NCI-H1105 (cell line): ENCODE data around the gene PDZRN4.
"Not testable (repeated sequence)": the region's sequence is repeated elsewhere in the genome, so short reads cannot be mapped to it uniquely, and the experiment has no call there.

Experiments used
- DNase-seq: peaks from one replicate; lab custom pipeline; 2025; lab: John Stamatoyannopoulos, UW

The PDZRN4 gene

GRCh38 chr12:41213648-41214047, 25.5 kb downstream of the PDZRN4 start:
- DNase-seq = no peak

DNA sequence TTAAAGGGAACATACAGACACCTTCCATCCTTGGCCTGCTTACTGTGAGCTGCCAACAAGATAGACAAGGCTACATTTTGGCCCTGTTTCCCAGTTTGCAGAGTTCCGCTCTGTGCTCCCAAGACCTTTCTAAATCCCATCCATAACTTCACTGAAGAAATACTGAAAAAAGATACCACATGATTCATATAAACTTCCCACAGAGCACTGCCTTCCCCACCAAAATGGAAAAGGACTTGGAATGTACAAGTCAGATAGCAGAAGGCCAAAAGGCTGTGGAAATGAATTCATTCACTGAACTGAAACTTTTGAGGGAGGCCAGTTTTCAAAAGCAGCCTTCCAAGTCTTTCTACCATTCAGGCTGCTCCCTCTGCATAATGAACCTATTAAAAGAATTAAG, 29.6 kb downstream of the PDZRN4 start:
- no peak for DNase-seq

- no peak for DNase-seq
Measured at GRCh38 chr12:41220931-41221330, 32.8 kb downstream of the PDZRN4 start.

DNA sequence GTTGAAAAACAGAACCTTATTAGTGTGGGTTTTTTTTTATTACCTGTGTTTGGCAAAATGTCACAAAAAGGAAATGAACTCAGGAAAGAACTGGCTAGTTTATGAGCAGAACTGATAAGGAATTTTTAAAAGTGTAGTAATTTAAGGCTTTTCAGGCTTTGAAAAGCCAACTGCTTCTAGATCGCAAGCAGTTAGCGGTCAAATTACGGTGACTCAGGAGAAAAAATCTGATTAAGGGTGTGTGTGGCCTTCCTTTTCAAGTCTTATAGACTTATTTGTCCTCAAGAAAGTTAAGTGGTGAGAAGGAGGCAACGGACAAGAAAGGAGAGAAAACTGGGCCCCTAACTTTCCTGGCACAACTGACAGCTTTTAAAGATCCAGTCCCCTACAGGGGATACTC, 33.4 kb downstream of the PDZRN4 start:
- no peak for DNase-seq

DNA sequence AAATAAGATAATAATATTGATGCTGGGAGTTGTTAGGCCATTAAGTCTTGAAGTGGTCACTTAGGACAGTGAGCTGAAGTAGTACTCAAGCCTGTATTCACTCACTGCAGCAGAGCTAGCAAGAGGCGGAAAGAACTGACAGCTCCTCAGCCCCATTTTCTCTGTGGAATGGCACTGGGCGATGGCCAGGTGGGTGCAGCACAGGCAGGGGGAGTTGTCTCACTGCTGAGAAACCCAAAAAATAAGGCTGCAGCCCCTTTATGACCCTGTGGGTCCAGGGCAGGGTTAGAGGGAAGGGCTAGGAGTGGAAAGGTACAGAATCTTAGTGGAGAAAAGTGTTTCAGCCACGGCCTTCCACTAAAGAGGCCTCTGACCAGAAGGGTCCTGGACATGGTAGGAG, 35.5 kb downstream of the PDZRN4 start:
- DNase-seq = no peak

DNA sequence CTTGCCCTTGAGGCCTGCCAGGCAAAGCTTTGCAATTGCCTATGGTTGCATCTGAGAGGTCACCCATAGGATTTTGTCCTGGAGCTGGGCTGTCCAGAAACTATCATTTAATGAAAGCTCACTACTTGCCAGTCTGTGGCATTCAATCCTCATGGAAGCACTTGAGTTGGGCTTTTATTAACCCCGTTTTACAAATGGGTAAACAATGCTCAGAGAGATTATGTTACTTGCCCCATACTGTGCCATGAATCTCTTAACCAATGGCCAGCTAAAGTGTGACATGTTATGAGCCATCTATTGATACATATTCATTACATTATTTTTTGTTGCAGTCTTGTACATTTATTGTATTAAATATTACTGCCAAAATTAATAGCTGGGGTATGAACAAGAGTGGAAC, 35.9 kb downstream of the PDZRN4 start:
- DNase-seq = no peak

GRCh38 chr12:41225179-41225578, 37.1 kb downstream of the PDZRN4 start:
- DNase-seq = no peak

DNA sequence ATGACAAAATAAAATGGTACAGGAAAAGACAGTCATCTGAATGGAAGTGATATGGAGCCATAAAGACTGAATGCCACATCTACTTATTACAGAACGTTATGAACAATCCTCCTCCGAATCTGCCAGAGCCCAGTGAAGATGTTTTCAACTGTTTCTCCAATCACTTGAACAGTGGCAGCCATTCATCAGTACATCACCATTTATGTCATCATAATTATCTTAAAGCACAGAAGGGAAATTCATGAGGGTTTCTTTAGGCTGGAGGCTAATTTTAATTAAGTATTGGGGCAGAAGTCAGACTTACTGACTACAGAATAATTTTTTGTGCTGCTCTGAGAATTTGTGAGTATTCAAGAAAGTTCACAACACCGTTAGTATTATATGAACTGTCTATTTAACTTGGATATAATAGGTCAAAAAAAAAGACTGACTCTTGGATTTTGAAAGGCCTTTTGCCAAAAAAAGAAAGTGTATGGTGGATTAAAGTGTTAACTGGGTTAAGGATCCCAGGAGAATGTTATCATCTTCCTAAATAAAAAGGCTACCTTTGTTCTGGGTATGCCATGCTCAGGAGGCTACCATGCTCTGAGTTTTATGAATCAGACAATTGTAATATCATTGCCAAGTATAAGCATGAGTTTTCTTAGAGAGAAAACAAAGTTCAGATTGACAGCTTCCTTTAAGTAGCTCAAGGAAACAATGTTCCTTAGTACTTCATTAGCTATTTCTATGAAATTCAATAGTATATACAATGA, 40.1 kb downstream of the PDZRN4 start:
- no peak for DNase-seq

DNA sequence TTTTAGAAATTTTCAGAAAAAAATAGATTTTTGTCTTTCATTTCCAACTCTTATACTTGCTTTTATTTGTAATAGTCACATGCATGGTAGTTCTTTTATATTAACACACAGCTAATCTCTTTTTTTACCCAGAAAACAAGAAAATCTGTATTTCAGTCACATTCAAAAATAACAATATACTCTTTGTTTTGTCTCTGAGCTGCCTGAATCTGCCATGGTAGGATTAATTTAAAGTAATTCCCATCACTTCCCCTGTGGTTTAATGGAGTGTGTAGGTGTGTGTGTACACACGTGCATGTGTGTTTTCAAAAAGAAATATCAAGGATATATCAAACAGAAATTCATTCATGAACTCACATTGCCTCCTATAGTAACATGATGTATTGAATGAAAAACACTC, 42.6 kb downstream of the PDZRN4 start:
- no peak for DNase-seq

GRCh38 chr12:41234692-41235091, 46.6 kb downstream of the PDZRN4 start:
- no peak for DNase-seq

DNA sequence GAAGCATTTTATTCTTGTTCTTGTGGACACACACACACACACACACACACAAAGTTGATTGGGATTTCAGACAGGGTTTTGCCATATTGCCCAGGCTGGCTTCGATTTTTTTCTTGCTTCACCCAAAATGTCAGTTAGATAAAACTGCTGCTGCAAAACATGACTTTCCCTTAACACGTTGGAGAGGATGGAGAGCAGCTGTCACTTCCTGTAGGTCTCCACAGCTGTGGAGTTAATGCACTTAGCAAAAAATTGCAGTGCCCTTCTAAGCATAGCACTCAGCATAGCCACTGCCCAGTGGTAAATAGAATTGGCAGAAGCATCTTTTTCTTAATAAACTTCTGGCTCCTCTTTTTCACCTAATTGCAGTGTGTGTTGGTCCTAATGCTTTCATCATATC, 54.5 kb downstream of the PDZRN4 start:
- no peak for DNase-seq

- DNase-seq = no peak
Measured at GRCh38 chr12:41248391-41248790, 60.3 kb downstream of the PDZRN4 start.

- DNase-seq = no peak
Measured at GRCh38 chr12:41250748-41251147, 62.6 kb downstream of the PDZRN4 start.

GRCh38 chr12:41254004-41254914, 66.1 kb downstream of the PDZRN4 start:
- DNase-seq = no peak

DNA sequence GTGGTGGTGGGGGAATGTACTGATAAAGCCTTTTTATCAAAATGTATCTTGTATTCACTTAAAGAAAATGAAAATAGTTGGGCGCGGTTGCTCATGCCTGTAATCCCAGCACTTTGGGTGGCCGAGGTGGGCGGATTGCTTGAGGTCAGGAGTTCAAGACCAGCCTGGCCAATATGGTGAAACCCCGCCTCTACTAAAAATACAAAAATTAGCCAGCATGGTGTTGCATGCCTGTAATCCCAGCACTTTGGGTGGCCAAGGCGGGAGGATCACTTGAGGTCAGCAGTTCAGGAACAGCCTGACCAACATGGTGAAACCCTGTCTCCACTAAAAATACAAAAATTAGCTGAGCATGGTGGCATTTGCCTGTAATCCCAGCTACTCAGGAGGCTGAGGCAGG, 75.1 kb downstream of the PDZRN4 start:
- DNase-seq = not testable (repeated sequence)

GRCh38 chr12:41264281-41264680, 76.2 kb downstream of the PDZRN4 start:
- DNase-seq = no peak

- DNase-seq = no peak
Measured at GRCh38 chr12:41269056-41269455, 80.9 kb downstream of the PDZRN4 start.

DNA sequence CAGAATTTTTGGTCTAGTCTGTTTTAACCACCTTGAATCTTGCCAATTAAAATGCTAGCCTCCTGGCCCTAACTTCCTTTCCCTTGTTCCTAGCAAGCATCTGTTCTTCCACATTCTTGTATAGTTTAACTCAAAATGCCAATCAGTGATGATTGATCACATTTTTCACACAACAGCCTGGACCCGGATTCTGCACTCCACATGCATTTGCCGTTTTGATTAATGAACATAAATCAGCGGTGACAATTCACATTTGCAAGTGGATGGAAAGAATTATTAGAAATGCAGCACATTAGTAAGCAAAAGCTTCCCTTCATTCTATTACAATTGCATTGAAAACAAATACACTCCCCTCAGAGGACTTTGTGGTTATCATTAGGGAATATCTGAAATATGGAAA, 83.4 kb downstream of the PDZRN4 start:
- no peak for DNase-seq

GRCh38 chr12:41274643-41275042, 86.5 kb downstream of the PDZRN4 start:
- DNase-seq = no peak

DNA sequence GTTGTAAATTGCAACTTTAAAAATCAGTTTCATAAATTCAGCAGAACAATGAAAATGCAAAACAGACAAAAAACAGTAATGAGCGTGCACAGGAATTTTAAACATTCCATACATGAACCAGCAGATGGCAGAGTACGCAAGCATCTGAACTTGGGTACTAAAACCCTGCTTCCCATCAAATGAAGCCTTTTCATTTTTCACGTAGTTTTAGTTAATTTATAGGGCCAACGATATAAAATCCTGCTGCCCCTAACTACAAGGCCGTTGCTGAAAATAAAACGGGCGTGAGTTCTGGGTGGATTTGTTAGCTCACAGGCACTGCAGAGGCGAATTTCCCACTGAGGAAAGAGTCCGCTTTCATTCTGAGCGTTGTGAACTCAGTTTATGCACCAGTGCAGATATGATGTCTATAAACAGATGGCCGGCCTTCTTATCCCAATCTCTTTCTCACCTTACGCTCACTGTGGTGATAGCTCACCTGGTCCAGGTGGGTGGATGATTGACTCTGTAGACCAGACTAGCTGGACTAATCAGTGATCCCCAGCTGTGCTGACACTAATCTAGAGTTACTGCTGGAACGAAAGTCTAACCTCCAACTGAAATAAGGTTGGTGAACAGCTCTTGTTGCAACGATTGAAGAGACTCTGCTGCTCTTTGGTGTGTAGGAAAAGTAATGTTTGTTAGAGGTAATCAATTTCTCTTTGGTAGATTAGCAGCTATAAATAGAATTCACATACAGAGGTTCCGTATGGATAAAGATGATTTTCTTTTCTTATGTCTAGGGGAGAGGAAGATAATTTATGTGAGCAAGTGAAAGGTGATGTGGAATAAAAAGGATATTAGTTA, 89.2 kb downstream of the PDZRN4 start:
- DNase-seq = peak; percentile 71

- peak; percentile 58 for DNase-seq
Measured at GRCh38 chr12:41277946-41278267, 89.8 kb downstream of the PDZRN4 start.

- DNase-seq = not testable (repeated sequence)
Measured at GRCh38 chr12:41280341-41281095, 92.4 kb downstream of the PDZRN4 start.
